Nephron progenitor cell (in vitro differentiated cells): ENCODE data around the gene ARID1B.

Experiments
- DNase-seq: peaks from one replicate; pipeline ENCODE4 v3.0.0; 2021
- H3K27ac Mint-ChIP-seq: 2 replicates; pipeline ENCODE4 v1.8.0; 2021; ENCODE audit warnings: mild to moderate bottlenecking, moderate library complexity, mixed read lengths
- H3K27me3 Mint-ChIP-seq: 2 replicates; pipeline ENCODE4 v1.8.0; 2021; ENCODE audit warnings: mild to moderate bottlenecking, low read depth, mixed read lengths; ENCODE audit not compliant: poor library complexity
- H3K36me3 Mint-ChIP-seq: 2 replicates; pipeline ENCODE4 v1.8.0; 2021; ENCODE audit warnings: low read depth, mixed read lengths
- H3K4me1 Mint-ChIP-seq: 2 replicates; pipeline ENCODE4 v1.8.0; 2021; ENCODE audit warnings: mixed read lengths
- H3K4me3 Mint-ChIP-seq: 2 replicates; pipeline ENCODE4 v1.8.0; 2021; ENCODE audit warnings: mild to moderate bottlenecking, moderate library complexity, mixed read lengths
- H3K9me3 Mint-ChIP-seq: 2 replicates; pipeline ENCODE4 v1.8.0; 2021; ENCODE audit warnings: mild to moderate bottlenecking, moderate library complexity, mixed read lengths
- TF ChIP-seq, protein P1 (sequence below): fragments of 200-600 bp; sonication (generic); IDR thresholded peaks from 2 replicates; pipeline ENCODE4 v1.5.0; 2021; ENCODE audit warnings: antibody characterized with exemption

Gene ARID1B

DNA sequence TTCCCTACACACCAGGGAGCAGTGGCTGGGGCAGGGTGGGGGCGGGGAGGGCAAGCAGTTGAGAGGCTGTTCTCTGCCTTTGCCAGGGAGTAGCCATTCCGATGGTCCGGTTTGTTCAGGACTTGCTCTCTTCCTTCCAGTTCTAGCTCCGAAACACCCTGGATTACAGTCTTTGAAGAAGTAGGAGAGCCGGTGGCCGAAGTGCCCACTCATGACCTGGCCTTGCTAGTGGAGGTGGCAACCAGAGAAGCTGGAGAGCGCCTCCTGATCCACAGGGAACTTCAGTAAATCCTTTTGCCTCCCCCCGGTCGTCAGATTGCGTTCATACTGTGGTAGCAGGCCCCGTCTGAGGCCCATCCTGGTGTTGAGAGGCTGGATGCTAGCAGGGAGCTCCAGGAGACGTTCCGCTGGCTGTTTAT lies 92.8 kb downstream of the ARID1B start:
- Mint-ChIP-seq H3K9me3 (peaks cover 10% of the 10 kb centered on the region), H3K4me3 (peak overlapping the region; percentile 44), H3K27ac (peak overlapping the region; percentile 92), H3K36me3 (peaks cover 11% of the 10 kb centered on the region), H3K4me1 (peaks cover 86% of the 10 kb centered on the region), H3K27me3 (no peaks in the 10 kb centered on the region)
- TF ChIP-seq, protein P1, sequence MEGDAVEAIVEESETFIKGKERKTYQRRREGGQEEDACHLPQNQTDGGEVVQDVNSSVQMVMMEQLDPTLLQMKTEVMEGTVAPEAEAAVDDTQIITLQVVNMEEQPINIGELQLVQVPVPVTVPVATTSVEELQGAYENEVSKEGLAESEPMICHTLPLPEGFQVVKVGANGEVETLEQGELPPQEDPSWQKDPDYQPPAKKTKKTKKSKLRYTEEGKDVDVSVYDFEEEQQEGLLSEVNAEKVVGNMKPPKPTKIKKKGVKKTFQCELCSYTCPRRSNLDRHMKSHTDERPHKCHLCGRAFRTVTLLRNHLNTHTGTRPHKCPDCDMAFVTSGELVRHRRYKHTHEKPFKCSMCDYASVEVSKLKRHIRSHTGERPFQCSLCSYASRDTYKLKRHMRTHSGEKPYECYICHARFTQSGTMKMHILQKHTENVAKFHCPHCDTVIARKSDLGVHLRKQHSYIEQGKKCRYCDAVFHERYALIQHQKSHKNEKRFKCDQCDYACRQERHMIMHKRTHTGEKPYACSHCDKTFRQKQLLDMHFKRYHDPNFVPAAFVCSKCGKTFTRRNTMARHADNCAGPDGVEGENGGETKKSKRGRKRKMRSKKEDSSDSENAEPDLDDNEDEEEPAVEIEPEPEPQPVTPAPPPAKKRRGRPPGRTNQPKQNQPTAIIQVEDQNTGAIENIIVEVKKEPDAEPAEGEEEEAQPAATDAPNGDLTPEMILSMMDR = no peak
- DNase-seq = peak; percentile 19

DNA sequence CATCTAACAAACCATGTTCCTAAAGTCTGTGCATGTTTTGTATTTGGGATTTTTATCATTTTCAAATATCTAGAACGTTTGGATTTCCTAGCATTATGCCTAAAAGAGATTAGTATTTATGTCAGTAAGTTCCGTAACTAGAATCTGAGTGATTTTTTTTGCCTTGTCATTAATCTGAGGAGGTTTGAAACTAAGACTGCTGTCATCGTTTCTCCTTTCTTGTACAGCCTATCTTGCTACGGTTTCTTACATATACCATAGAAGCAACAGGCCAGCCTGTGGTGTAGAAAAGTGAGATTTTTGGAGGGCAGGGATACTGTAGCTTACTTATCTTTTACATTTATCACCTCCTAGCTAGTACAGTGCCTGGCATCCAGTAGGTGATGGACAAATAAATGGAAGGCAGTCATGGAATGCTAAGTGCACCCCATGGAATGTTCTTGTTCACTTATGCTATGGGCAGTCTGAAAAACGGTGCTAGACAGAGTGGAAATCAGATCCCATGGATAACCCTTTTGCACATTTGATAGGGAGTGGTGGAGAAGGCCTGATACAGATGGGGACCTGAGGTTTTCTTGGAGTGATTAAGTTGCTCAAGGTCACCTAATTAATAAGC lies 93.9 kb downstream of the ARID1B start:
- Mint-ChIP-seq H3K4me1 (peaks cover 80% of the 10 kb centered on the region), H3K4me3 (no peak overlapping the region), H3K9me3 (no peaks in the 10 kb centered on the region), H3K27ac (no peak overlapping the region), H3K36me3 (peaks cover under 1% of the 10 kb centered on the region), H3K27me3 (no peaks in the 10 kb centered on the region)
- no peak for DNase-seq
- TF ChIP-seq, protein P1 = no peak

DNA sequence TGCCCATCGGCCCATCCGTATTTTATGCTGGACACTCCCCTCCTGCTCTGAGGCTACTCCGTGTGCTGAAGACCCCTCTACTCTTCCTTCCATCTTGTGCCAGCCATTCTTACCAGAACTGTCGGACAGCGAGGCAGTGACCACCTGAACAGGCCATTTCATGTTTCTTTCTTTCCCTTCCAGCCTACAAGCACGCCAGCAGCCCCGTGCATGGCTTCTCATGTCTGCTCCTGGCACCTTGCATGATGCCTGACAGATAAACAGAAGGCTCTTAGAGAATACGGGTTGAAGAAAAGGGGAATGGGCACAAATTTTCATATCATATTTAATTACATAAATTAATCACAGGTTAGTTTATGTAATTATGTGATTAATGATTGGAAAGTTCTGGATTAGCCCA lies 95.7 kb downstream of the ARID1B start:
- TF ChIP-seq, protein P1 = no peak
- peaks cover 69% of the 10 kb centered on the region for H3K4me1 Mint-ChIP-seq
- no peak overlapping the region for H3K4me3 Mint-ChIP-seq
- no peak for DNase-seq
- no peaks in the 10 kb centered on the region for H3K9me3 Mint-ChIP-seq
- peaks cover 7% of the 10 kb centered on the region for H3K36me3 Mint-ChIP-seq
- no peaks in the 10 kb centered on the region for H3K27me3 Mint-ChIP-seq
- peak overlapping the region; percentile 46 for H3K27ac Mint-ChIP-seq

DNA sequence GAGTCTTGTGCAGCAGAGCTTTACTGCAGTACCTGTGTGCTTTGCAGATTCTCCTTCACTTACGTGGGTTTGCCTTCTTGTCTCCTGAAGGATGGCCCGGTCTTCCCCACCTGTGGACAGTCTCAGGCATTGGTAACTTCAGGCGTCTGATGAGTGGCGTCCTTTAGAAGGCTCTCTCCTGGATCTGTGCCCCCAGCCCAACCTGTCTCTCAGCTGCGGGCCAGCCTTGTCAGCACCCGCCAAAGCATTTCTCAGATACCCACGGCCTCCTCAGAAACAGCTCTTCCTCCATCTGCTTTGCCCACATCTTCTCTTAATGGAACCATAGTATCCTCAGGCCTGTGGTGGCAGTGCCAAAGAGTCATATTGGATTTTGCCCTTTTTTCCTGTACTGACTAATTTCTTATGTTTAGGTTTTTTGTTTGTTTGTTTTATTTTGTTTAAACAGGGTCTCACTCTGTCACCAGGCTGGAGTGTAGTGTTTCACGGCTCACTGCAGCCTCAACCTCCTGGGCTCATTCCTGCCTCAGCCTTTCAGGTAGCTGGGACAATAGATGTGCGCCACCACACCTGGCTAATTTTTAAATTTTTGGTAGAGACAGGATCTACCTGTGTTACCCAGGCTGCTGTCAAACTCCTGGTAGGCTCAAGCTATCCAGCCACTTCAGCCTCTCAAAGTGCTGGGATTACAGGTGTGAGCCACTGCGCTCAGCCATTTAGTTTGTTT lies 96.6 kb downstream of the ARID1B start:
- no peaks in the 10 kb centered on the region for H3K27me3 Mint-ChIP-seq

DNA sequence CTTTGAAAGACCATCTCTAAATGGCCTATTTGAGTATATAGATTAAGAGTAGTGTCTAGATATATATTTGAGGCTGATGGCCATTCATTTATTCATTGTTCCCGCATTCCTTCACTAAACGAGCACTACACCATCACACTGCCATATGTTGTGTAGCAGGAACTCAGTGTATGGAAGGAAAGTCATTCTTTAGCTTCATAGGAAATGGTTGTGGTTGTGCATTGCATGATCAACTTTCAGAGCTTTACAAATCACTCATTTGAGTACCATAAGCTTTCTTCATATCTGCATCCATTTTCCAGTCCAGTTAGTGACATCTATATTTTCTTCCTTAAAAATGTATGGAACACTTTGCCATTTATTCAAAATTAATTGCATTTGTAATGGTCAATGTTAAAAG lies 97.9 kb downstream of the ARID1B start:
- H3K9me3 Mint-ChIP-seq = no peaks in the 10 kb centered on the region
- no peak overlapping the region for H3K27ac Mint-ChIP-seq
- TF ChIP-seq, protein P1 = no peak
- H3K27me3 Mint-ChIP-seq = no peaks in the 10 kb centered on the region
- H3K4me1 Mint-ChIP-seq = peaks cover 69% of the 10 kb centered on the region
- peaks cover 10% of the 10 kb centered on the region for H3K36me3 Mint-ChIP-seq
- no peak for DNase-seq
- no peak overlapping the region for H3K4me3 Mint-ChIP-seq

More for the DNA sequence above, 96.6 kb downstream of the ARID1B start:
- H3K4me1 Mint-ChIP-seq = peaks cover 69% of the 10 kb centered on the region
- peaks cover 10% of the 10 kb centered on the region for H3K36me3 Mint-ChIP-seq
- no peaks in the 10 kb centered on the region for H3K9me3 Mint-ChIP-seq
- DNase-seq = no peak
- TF ChIP-seq, protein P1 = no peak
- H3K4me3 Mint-ChIP-seq = no peak overlapping the region
- peak overlapping the region; percentile 97 for H3K27ac Mint-ChIP-seq
